Activated CD4-positive, alpha-beta T cell treated with anti-CD3 and anti-CD28 coated beads for 36 hours (primary cell): ENCODE data around the gene PGAM1. TPM values are rescaled to one million over a fixed set of nuclear protein-coding genes. Genes with fewer than 3 reads are reported as not detected.
A peak's percentile ranks its signal among the peaks of the same experiment; 100 is the strongest.

Experiments used
- ATAC-seq: fragments of 200-7000 bp; cut with Tn5 transposase; one replicate; pipeline ENCODE4 v1.10.0; 2021; ENCODE audit warnings: mild to moderate bottlenecking, moderate library complexity
- CTCF ChIA-PET: fragments of 350-600 bp; sonication (Branson Sonifier 250); formaldehyde crosslinking; loops from one replicate; lab custom pipeline; 2021; ENCODE audit warnings: antibody characterized with exemption; lab: Charles Lee
- POLR2A ChIA-PET: fragments of 350-600 bp; sonication (Branson Sonifier 250); formaldehyde crosslinking; loops from one replicate; lab custom pipeline; 2021; ENCODE audit warnings: antibody characterized with exemption, inconsistent platforms; lab: Charles Lee
- DNase-seq: peaks from one replicate; pipeline ENCODE4 v3.0.0-alpha.2; 2020
- H3K27ac Mint-ChIP-seq: one replicate; pipeline ENCODE4 v1.8.0; 2021; ENCODE audit warnings: mixed read lengths
- H3K27me3 Mint-ChIP-seq: one replicate; pipeline ENCODE4 v1.8.0; 2021; ENCODE audit warnings: mixed read lengths
- H3K36me3 Mint-ChIP-seq: one replicate; pipeline ENCODE4 v1.8.0; 2021; ENCODE audit warnings: low read depth, mixed read lengths
- H3K4me1 Mint-ChIP-seq: one replicate; pipeline ENCODE4 v1.8.0; 2021; ENCODE audit warnings: mixed read lengths
- H3K4me3 Mint-ChIP-seq: one replicate; pipeline ENCODE4 v1.8.0; 2021; ENCODE audit warnings: mild to moderate bottlenecking, moderate library complexity, mixed read lengths
- H3K9me3 Mint-ChIP-seq: one replicate; pipeline ENCODE4 v1.8.0; 2021; ENCODE audit warnings: low read depth, mixed read lengths
- intact Hi-C, 2 experiments: fragments of 100-400 bp; cut with DNase I in 1 of 2; cut with micrococcal nuclease in 1 of 2; formaldehyde crosslinking; loops; one replicate each; pipeline versions ENCODE4 v1.14.2 to v1.15.1; 2022 to 2024; cut with DNase I, micrococcal nuclease
- total RNA-seq, 2 experiments: library from RNA; stranded (reverse); gene quantifications; one replicate each; pipeline ENCODE4 v1.2.3, GENCODE V29; 2021

PGAM1 gene
- total RNA-seq, result 1,000 to 10,000 TPM; 1,151 to 1,499 TPM

DNA sequence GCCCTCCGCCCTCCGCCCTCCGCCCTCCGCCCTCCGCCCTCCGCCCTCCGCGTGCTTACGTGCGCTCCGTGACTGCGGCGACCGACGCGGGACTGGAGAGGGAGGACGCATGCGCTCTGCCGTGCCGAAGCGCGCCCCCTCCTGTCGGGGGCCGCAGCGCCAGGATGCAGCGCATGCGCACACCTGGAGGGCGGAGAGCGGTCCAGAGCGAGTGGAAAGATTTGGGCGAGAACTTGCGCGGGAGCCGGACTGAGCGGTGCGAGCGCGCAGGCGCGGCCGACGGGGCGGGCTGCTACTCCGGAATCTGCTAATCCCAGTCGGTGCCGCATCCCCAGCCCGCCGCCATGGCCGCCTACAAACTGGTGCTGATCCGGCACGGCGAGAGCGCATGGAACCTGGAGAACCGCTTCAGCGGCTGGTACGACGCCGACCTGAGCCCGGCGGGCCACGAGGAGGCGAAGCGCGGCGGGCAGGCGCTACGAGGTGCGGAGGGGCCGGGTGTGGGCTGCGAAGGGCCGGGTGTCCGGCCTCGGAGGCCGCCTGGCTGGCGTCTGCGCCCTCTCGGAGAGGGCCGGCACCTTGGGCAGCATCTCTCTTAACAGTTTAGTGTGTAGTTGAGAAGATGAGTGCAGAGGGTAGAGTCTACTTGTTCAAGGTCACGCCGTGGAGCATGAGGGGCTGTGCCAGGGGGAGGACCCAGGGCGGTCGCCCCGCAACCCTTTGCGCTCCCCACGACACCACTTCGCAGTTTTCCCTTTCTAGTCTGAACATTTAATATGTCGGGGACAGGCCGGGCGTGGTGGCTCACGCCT, at the start of gene PGAM1:
Gene PGAM1, plus strand, starts transcription at position 228 of the 812 bp plus-strand sequence. Its CDS starts 117 bp downstream, at position 345.
- CTCF ChIA-PET, result interaction anchor here (4.2 to 8.7 kb wide), 2 partner anchors 13 to 15 kb away, joined by 34 to 138 read pairs; no protein-coding TSS in a partner anchor
- ATAC-seq, result peak; percentile 71
- peak; percentile 97 for DNase-seq
- Mint-ChIP-seq H3K4me3 (peak within 1 kb of the TSS; percentile 96), H3K27ac (peak within 1 kb of the TSS; percentile 98), H3K27me3 (no peaks in the 10 kb centered on the region), H3K36me3 (peaks cover 56% of the 10 kb centered on the region), H3K9me3 (no peaks in the 10 kb centered on the region), H3K4me1 (peaks cover 52% of the 10 kb centered on the region)
- POLR2A ChIA-PET, result interaction anchor here (0.7 kb wide), 1 partner anchor 25 kb away, joined by 4 read pairs; no protein-coding TSS in a partner anchor
- intact Hi-C loops, result loop anchor here in 1 of 2 experiments (1.0 to 10.0 kb wide), 5 partner anchors 25 to 709 kb away; partner anchors contain the start of genes FRAT2, LCOR, MMS19 and R3HCC1L

DNA sequence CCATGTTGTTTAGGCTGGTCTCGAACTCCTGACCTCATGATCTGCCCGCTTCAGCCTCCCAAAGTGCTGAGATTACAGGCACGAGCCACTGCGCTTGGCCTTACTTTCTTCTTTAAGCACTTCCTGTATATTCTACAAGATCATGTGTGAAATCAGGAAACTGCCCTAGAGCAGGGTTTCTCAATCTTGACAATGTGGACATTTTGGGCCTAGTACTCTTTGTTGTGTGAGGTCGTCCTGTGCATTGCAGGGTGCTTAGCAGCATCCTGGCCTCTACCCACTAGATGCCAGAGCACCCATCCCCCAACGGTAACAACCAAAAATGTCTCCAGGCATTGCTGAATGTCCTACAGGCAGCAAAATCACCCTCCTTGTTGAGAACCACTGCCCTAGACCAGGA, 49.6 kb upstream of the PGAM1 start:
- POLR2A ChIA-PET, result no interaction called here
- Mint-ChIP-seq H3K4me3 (no peak overlapping the region), H3K36me3 (peaks cover 44% of the 10 kb centered on the region), H3K4me1 (no peaks in the 10 kb centered on the region), H3K27ac (no peak overlapping the region), H3K27me3 (no peaks in the 10 kb centered on the region), H3K9me3 (no peaks in the 10 kb centered on the region)
- ATAC-seq, result no peak
- CTCF ChIA-PET, result no interaction called here
- no peak for DNase-seq
- intact Hi-C loops, result no loop called here

DNA sequence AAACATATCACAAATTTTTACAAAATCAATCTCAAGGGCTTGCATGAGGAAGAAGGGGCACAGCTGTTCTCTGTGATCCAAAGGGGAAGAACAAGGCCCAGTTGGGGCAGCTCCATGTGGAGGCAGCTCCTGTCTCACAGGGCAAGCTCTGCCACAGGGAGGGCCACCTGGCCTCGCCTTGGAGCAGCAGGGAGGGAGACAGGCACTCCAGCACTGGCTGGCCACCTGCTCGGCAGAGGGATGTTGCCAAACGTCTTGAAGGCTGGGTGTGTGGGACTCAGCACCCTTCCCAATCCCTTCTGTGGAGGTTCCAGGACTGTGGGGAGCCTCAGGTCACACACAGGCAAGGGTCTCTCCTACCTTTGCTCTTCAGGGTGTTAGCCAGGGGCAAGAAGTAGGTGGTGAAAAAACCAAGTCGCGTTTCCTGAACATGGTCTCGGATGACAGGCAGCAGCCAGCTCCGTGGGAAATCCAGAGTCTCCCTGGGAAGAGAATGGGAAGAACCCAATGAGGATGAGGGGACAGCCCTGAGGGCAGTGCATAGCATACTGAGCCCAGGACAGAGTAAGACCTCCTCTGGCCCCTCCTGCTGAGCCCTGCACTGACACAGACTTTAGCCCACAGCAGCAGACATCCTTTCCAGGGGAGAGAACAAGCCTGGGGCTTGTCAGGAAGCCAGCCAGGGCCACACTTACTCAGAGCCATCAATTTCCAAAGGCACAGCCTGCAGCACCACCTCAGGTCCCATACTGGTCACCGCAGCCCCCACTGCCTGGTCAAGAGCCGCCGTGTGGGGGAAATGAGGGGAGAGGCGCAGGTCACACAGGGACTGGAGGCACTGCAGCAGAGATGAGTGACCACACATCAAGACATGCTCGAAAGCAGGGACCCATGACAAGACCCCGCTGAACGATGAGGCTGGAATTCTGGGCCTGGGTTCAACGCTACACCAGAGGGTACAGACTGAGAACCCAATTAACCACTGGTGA, 46.8 kb upstream of the PGAM1 start:
- ATAC-seq (no peak), DNase-seq (no peak)
- no peak overlapping the region for H3K4me3 Mint-ChIP-seq
- no peaks in the 10 kb centered on the region for H3K9me3 Mint-ChIP-seq
- H3K27ac Mint-ChIP-seq, result no peak overlapping the region
- ChIA-PET POLR2A (no interaction called here), CTCF (no interaction called here)
- no peaks in the 10 kb centered on the region for H3K4me1 Mint-ChIP-seq
- H3K36me3 Mint-ChIP-seq, result peaks cover 35% of the 10 kb centered on the region
- intact Hi-C loops, result no loop called here
- no peaks in the 10 kb centered on the region for H3K27me3 Mint-ChIP-seq

DNA sequence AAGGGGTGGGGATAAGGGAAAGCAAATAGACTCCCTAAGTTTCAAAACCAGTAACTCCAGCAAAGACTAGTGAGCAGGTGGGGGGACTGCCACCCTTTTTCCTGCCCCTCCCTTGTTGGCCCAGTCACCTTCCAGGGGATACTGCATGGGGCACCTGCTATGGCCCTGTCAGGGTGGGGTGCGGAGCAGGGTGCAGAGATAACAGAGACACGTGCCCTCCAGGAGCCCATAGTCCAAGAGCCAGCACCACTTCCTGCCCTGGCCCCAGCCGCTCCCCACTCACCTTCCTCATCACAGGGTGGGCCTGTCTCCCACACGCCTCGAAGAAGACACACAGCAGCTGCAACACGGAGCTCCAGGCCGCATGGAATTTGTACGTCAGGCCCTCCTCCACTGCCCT, 45.5 kb upstream of the PGAM1 start:
- ChIA-PET CTCF (no interaction called here), POLR2A (no interaction called here)
- ATAC-seq, result no peak
- DNase-seq, result no peak
- Mint-ChIP-seq H3K9me3 (no peaks in the 10 kb centered on the region), H3K27ac (no peak overlapping the region), H3K27me3 (no peaks in the 10 kb centered on the region), H3K4me1 (no peaks in the 10 kb centered on the region), H3K36me3 (peaks cover 36% of the 10 kb centered on the region), H3K4me3 (no peak overlapping the region)
- intact Hi-C loops, result no loop called here

DNA sequence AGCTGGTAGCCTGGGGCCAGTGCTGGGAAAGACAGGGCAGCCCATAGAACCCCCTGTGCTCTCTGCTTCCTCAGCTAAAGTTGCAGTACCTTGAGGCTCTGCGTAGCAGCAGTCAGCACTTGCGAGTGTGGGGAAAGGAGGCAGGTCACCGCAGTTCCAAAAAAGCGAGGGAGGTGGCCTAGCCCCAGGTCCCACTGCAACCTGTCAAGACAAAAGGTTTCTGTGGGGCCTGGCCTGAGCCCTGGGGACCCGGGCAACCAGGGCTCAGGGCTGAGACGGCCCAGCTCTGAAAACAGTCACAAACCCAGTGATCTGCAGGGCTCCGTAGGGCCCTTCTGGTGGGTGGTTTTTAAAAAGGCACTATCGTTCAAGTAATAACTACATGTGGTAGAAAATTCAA, 44.4 kb upstream of the PGAM1 start:
- no peak overlapping the region for H3K27ac Mint-ChIP-seq
- ATAC-seq (no peak), DNase-seq (no peak)
- peaks cover 33% of the 10 kb centered on the region for H3K36me3 Mint-ChIP-seq
- no peaks in the 10 kb centered on the region for H3K4me1 Mint-ChIP-seq
- ChIA-PET CTCF (no interaction called here), POLR2A (no interaction called here)
- intact Hi-C loops, result no loop called here
- H3K27me3 Mint-ChIP-seq, result no peaks in the 10 kb centered on the region
- no peak overlapping the region for H3K4me3 Mint-ChIP-seq
- H3K9me3 Mint-ChIP-seq, result no peaks in the 10 kb centered on the region

DNA sequence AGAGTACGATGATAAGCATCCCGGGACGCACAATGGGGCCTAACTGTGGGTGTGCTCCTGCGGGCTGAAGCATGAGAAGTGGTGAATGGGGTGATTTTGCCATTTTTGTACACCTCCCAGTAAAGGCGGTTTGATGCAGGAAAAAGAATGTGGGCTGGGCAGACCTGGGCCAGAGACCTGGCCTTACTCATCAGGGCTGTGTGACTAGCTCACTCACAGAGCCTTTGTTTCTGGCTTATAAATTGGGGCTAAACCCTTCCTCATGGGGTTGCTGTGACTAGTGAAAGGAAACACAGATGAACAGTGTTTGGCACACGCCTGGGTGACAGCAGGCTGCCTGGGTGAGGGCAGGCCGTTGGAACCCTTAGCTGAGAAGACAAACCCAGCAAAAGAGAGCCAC, 42.8 kb upstream of the PGAM1 start:
- Mint-ChIP-seq H3K4me1 (no peaks in the 10 kb centered on the region), H3K9me3 (no peaks in the 10 kb centered on the region), H3K27me3 (no peaks in the 10 kb centered on the region), H3K27ac (no peak overlapping the region), H3K4me3 (no peak overlapping the region), H3K36me3 (peaks cover 35% of the 10 kb centered on the region)
- CTCF ChIA-PET, result interaction anchor here (0.6 to 0.8 kb wide), 2 partner anchors 81 to 113 kb away, joined by 3 read pairs; no protein-coding TSS in a partner anchor
- intact Hi-C loops, result no loop called here
- ATAC-seq (no peak), DNase-seq (no peak)
- POLR2A ChIA-PET, result no interaction called here

DNA sequence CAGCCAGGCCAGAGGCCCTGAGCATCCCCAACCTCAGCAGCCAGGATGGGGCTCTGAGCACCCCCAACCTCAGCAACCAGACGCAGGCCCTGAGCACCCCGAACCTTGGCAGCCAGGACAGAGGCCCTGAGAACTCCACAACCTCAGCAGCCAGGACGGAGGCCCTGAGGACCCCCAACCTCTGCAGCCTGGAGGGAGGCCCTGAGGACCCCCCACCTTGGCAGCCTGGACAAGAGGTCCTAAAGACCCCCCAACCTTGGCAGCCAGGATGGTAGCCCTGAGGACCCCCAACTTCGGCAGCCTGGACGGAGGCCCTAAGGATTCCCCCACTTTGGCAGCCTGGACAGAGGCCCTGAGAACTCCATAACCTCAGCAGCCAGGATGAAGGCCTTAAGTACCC, 41.8 kb upstream of the PGAM1 start:
- Mint-ChIP-seq H3K4me3 (no peak overlapping the region), H3K27me3 (no peaks in the 10 kb centered on the region), H3K4me1 (no peaks in the 10 kb centered on the region), H3K36me3 (peaks cover 36% of the 10 kb centered on the region), H3K9me3 (no peaks in the 10 kb centered on the region), H3K27ac (no peak overlapping the region)
- DNase-seq, result no peak
- ChIA-PET CTCF (no interaction called here), POLR2A (no interaction called here)
- ATAC-seq, result no peak
- intact Hi-C loops, result no loop called here

DNA sequence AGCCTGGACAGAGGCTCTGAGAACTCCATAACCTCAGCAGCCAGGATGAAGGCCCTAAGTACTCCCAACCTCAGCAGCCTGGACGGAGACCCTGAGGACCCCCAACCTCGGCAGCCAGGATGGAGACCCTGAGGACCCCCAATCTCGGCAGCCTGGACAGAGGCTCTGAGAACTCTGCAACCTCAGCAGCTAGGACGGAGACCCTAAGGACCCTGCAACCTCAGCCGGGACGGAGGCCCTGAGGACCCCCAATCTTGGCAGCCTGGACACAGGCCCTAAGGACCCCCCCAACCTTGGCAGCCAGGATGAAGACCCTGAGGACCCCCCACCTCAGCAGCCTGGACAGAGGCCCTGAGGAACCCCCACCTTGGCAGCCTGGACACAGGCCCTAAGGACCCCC, 41.4 kb upstream of the PGAM1 start:
- H3K4me1 Mint-ChIP-seq, result no peaks in the 10 kb centered on the region
- intact Hi-C loops, result no loop called here
- peaks cover 34% of the 10 kb centered on the region for H3K36me3 Mint-ChIP-seq
- H3K9me3 Mint-ChIP-seq, result no peaks in the 10 kb centered on the region
- no peak overlapping the region for H3K4me3 Mint-ChIP-seq
- H3K27ac Mint-ChIP-seq, result no peak overlapping the region
- H3K27me3 Mint-ChIP-seq, result no peaks in the 10 kb centered on the region
- ATAC-seq (no peak), DNase-seq (no peak)
- CTCF ChIA-PET, result no interaction called here
- POLR2A ChIA-PET, result no interaction called here

DNA sequence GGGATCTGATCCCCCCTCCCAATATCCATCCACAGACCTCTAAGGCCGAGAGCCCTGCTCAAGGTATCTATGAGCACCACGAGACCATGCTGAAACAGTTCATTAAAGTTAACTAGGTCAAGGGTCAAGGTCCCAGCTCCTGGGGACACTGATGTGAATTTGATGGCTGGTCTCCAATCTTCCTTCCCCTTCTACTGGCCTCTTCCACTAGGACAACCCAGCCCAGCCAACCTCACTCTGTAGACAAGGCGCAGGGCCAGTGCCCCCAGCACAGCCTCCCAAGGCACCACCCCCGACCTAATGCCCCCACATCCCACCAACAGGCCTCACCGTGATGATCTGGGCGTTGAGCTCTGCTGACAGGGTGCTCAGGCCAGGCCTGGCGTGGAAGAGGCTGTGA, 40.4 kb upstream of the PGAM1 start:
- ATAC-seq, result no peak
- ChIA-PET POLR2A (interaction anchor here (0.6 kb wide), 1 partner anchor 32 kb away, joined by 3 read pairs; no protein-coding TSS in a partner anchor), CTCF (no interaction called here)
- Mint-ChIP-seq H3K27ac (no peak overlapping the region), H3K27me3 (no peaks in the 10 kb centered on the region), H3K36me3 (peaks cover 29% of the 10 kb centered on the region), H3K4me3 (no peak overlapping the region), H3K9me3 (no peaks in the 10 kb centered on the region), H3K4me1 (no peaks in the 10 kb centered on the region)
- no peak for DNase-seq
- intact Hi-C loops, result no loop called here

DNA sequence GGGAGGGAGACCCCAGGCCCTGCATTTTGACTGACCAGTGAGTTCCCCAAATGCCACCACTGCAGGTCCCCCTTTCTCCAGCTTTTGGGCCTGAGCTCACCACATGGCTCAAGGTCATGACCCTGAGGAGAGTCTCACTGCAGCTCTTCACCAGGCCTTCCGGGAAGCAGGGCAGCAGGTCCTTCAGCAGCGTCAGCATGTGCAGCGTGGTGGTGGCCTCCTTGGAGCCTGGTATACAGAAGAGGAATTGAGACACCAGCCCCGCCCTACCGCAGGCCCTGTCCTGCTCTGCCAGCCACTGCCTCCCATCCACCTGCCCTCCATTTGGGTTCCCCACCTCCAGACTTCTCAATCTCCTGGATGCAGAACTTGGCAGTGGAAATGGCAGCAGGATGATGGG, 37.8 kb upstream of the PGAM1 start:
- ATAC-seq (no peak), DNase-seq (no peak)
- H3K27me3 Mint-ChIP-seq, result no peaks in the 10 kb centered on the region
- no peaks in the 10 kb centered on the region for H3K9me3 Mint-ChIP-seq
- H3K27ac Mint-ChIP-seq, result no peak overlapping the region
- peaks cover 28% of the 10 kb centered on the region for H3K36me3 Mint-ChIP-seq
- ChIA-PET CTCF (interaction anchor here (1.2 kb wide), 1 partner anchor 295 kb away, joined by 3 read pairs; no protein-coding TSS in a partner anchor), POLR2A (interaction anchor here (0.6 kb wide), 1 partner anchor 56 kb away, joined by 3 read pairs; no protein-coding TSS in a partner anchor)
- no peak overlapping the region for H3K4me3 Mint-ChIP-seq
- no peaks in the 10 kb centered on the region for H3K4me1 Mint-ChIP-seq
- intact Hi-C loops, result no loop called here

DNA sequence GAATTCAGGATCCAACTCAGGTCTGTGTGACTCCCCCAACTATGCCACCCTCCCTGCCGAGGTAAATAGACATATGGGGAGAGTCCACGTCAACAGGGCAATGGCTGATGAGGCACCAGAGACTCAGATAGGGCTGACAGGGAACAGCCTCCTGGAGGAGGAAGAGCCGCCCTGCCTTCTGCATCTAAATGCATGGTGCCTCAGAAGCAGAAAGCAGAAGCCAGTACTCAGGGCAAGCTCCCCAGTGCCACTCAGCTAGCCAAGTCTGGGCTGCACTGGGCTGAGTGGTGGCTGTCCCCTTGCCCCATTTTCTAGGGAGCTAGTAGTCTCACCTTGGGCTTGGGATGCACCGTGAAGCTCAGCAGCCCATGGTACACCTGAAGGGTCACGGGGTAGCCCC, 35.9 kb upstream of the PGAM1 start:
- Mint-ChIP-seq H3K27ac (no peak overlapping the region), H3K4me3 (no peak overlapping the region), H3K36me3 (peaks cover 33% of the 10 kb centered on the region), H3K9me3 (no peaks in the 10 kb centered on the region), H3K27me3 (no peaks in the 10 kb centered on the region), H3K4me1 (no peaks in the 10 kb centered on the region)
- POLR2A ChIA-PET, result no interaction called here
- DNase-seq (no peak), ATAC-seq (no peak)
- CTCF ChIA-PET, result no interaction called here
- intact Hi-C loops, result no loop called here
